ENCODE measurements around the gene MECR. TPM values are rescaled to one million over a fixed set of nuclear protein-coding genes. Genes with fewer than 3 reads are reported as not detected.
"Not testable (repeated sequence)": the region's sequence is repeated elsewhere in the genome, so short reads cannot be mapped to it uniquely, and the experiment has no call there.

The MECR gene
- polyA plus RNA-seq, 1 of the 3 experiments (the other 2 are of a cell fraction) = 38.3 TPM

DNA sequence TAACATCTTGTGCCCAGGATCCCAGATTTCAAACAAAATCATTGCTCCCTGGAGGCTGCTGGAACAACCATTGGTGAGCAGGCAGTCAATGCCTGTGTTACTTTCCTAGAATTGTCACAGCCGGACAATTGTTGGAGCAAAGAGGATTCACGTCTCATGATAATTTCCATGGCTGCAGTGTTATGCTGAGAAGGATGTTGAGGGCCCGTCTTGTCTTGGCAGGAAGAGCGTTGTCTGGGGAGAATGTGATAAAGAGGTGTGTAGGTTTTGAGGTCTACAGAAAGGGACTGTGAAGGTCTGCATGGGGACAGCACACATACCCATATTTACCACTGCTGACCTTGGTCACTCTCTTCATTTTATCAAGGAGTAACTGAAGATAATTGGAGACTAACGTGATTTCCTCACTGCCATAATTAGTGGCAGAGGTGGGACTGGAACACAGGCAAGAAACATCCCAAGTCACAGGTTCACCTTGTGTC, 6.3 kb downstream of the MECR start:
- H3K9me2 ChIP-seq = no peaks in the 10 kb centered on the region
- H3K4me1 ChIP-seq (ENCODE audit: control insufficient read depth in 1 of 2, insufficient read depth in 2 of 2, low read depth in 1 of 2, low read length in 1 of 2) = peaks cover 0 to under 1% of the 10 kb centered on the region in 2 experiments; a peak in 2 of 4 replicates
- H4K20me1 ChIP-seq (ENCODE audit: insufficient read depth) = no peaks in the 10 kb centered on the region
- no peak for TF ChIP-seq GABPA (IDR thresholded peaks at IDR 0.05; ENCODE audit: low read depth)
- no peak for TF ChIP-seq RAD21 (IDR thresholded peaks at IDR 0.05; ENCODE audit: low read length)
- TF ChIP-seq ZBTB33 (IDR thresholded peaks at IDR 0.05; ENCODE audit: borderline replicate concordance, low read depth) = no peak
- peaks cover 20% of the 10 kb centered on the region; the same call in 1 of the 2 replicates for H3K79me2 ChIP-seq (ENCODE audit: insufficient read depth)
- H3K27ac ChIP-seq (ENCODE audit: low read depth in 2 of 2, low read length in 1 of 2) = no peak overlapping the region
- no peaks in the 10 kb centered on the region for H3K27me3 ChIP-seq (ENCODE audit: insufficient read depth)
- no peaks in the 10 kb centered on the region for H3F3A ChIP-seq (replicated peaks; ENCODE audit: insufficient read depth)
- peaks cover 3 to 4% of the 10 kb centered on the region in 2 experiments for H3K36me3 ChIP-seq (replicated peaks in 1 of 2; ENCODE audit: control insufficient read depth in 1 of 2, insufficient read depth in 2 of 2, low read length in 1 of 2)
- no peak overlapping the region for H3K9ac ChIP-seq
- POLR2A ChIA-PET = no interaction called here
- no peak overlapping the region for H3K4me2 ChIP-seq
- DNase-seq = no peak
- no peaks in the 10 kb centered on the region for H3K9me3 ChIP-seq
- 85% methylated on average over 5 of the region's 5 CpGs for WGBS (ENCODE audit: low lambda C conversion rate)
- H3K4me3 ChIP-seq (ENCODE audit: low read depth in 2 of 2, low read length in 1 of 2) = no peak overlapping the region
- CTCF ChIA-PET = interaction anchor here (1.2 kb wide), 1 partner anchor 347 kb away, joined by 5 read pairs; no protein-coding TSS in a partner anchor
- no peak overlapping the region for H2AFZ ChIP-seq (ENCODE audit: low read depth)

DNA sequence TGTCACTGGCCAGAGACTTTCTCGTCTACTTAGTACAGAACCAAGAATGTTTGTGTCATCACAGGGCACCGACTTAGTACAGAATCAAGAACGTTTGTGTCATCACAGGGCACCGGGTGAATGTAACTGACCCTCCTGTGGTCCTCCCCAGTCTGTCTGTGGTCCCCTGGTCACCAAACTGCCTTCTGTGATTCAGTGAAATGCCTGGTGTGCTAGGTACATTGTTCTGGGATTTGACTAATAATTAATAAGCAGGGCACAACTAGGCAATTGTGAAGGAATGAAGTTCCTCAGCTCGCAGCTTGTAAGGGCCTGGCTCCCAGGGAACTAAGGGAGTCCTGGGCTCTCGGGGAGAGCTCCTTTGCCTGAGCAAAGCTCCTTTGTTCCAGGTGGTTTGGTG, 7.2 kb downstream of the MECR start:
- Histone ChIP-seq H3K4me2 (no peak overlapping the region), H2AFZ (ENCODE audit: low read depth) (no peak overlapping the region), H3K36me3 (replicated peaks in 1 of 2; ENCODE audit: control insufficient read depth in 1 of 2, insufficient read depth in 2 of 2, low read length in 1 of 2) (peaks cover 3 to 9% of the 10 kb centered on the region in 2 experiments), H3F3A (replicated peaks; ENCODE audit: insufficient read depth) (no peaks in the 10 kb centered on the region), H3K27ac (ENCODE audit: low read depth in 2 of 2, low read length in 1 of 2) (no peak overlapping the region), H3K9me3 (no peaks in the 10 kb centered on the region), H3K9ac (no peak overlapping the region), H4K20me1 (ENCODE audit: insufficient read depth) (no peaks in the 10 kb centered on the region), H3K4me3 (ENCODE audit: low read depth in 2 of 2, low read length in 1 of 2) (no peak overlapping the region), H3K27me3 (ENCODE audit: insufficient read depth) (no peaks in the 10 kb centered on the region), H3K9me2 (no peaks in the 10 kb centered on the region), H3K4me1 (ENCODE audit: control insufficient read depth in 1 of 2, insufficient read depth in 2 of 2, low read depth in 1 of 2, low read length in 1 of 2) (no peaks in the 10 kb centered on the region; a peak in 1 of 4 replicates), H3K79me2 (ENCODE audit: insufficient read depth) (peaks cover 12% of the 10 kb centered on the region; the same call in 1 of the 2 replicates)
- ChIA-PET POLR2A (no interaction called here), CTCF (interaction anchor here (0.8 kb wide), 1 partner anchor 13 kb away, joined by 3 read pairs; no protein-coding TSS in a partner anchor)
- DNase-seq = no peak
- 90% methylated on average over 6 of the region's 6 CpGs for WGBS (ENCODE audit: low lambda C conversion rate)
- TF ChIP-seq YY1 (IDR thresholded peaks at IDR 0.05; ENCODE audit: low read depth) = no peak

DNA sequence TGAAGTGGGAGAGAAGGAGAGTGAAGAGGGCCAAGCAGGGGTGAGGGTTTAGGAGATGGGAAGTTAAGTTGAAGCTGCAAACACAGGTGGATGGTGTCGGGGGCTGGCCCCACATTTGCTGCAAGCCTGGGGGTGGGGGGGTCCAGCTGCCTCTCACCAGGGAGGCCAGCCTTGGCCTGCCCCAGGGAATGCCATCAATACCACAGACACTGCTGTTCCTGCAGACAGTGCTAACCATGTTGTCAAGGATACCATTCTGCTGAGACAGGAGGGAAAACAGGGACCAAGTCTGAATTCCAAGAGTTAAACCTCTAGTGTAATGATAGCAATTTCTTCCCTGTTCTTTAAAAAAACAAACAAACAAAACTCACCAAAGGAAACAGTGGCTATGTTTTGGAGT, 8.0 kb downstream of the MECR start:
- ChIA-PET CTCF (no interaction called here), POLR2A (no interaction called here)
- H3K4me1 ChIP-seq (ENCODE audit: control insufficient read depth in 1 of 2, insufficient read depth in 2 of 2, low read depth in 1 of 2, low read length in 1 of 2) = no peaks in the 10 kb centered on the region; a peak in 1 of 4 replicates
- no peak for TF ChIP-seq CHD2 (IDR thresholded peaks at IDR 0.05; ENCODE audit: low read length, partially characterized antibody)
- H3K27me3 ChIP-seq (ENCODE audit: insufficient read depth) = no peaks in the 10 kb centered on the region
- H3K9me2 ChIP-seq = no peaks in the 10 kb centered on the region
- WGBS (ENCODE audit: low lambda C conversion rate) = 100% methylated on average over 1 of the region's 1 CpG
- H3K9ac ChIP-seq = no peak overlapping the region
- peaks cover 3 to 9% of the 10 kb centered on the region in 2 experiments for H3K36me3 ChIP-seq (replicated peaks in 1 of 2; ENCODE audit: control insufficient read depth in 1 of 2, insufficient read depth in 2 of 2, low read length in 1 of 2)
- H3F3A ChIP-seq (replicated peaks; ENCODE audit: insufficient read depth) = no peaks in the 10 kb centered on the region
- DNase-seq = no peak
- peaks cover 8% of the 10 kb centered on the region; the same call in 1 of the 2 replicates for H3K79me2 ChIP-seq (ENCODE audit: insufficient read depth)
- no peak overlapping the region for H3K4me3 ChIP-seq (ENCODE audit: low read depth in 2 of 2, low read length in 1 of 2)
- no peaks in the 10 kb centered on the region for H3K9me3 ChIP-seq
- H3K4me2 ChIP-seq = no peak overlapping the region
- no peak overlapping the region for H3K27ac ChIP-seq (ENCODE audit: low read depth in 2 of 2, low read length in 1 of 2)
- no peaks in the 10 kb centered on the region for H4K20me1 ChIP-seq (ENCODE audit: insufficient read depth)
- H2AFZ ChIP-seq (ENCODE audit: low read depth) = no peak overlapping the region

- H3F3A ChIP-seq (replicated peaks; ENCODE audit: insufficient read depth); H3K4me3 ChIP-seq (ENCODE audit: low read depth in 2 of 2, low read length in 1 of 2); H3K9me2 ChIP-seq; H3K4me2 ChIP-seq; H3K27ac ChIP-seq (ENCODE audit: low read depth in 2 of 2, low read length in 1 of 2); H3K36me3 ChIP-seq (replicated peaks in 1 of 2; ENCODE audit: control insufficient read depth in 1 of 2, insufficient read depth in 2 of 2, low read length in 1 of 2); H4K20me1 ChIP-seq (ENCODE audit: insufficient read depth); POLR2A ChIA-PET; H3K9me3 ChIP-seq; H3K9ac ChIP-seq; H3K27me3 ChIP-seq (ENCODE audit: insufficient read depth); H3K79me2 ChIP-seq (ENCODE audit: insufficient read depth); H2AFZ ChIP-seq (ENCODE audit: low read depth); H3K4me1 ChIP-seq (ENCODE audit: control insufficient read depth in 1 of 2, insufficient read depth in 2 of 2, low read depth in 1 of 2, low read length in 1 of 2); DNase-seq: not testable (repeated sequence)
- WGBS (ENCODE audit: low lambda C conversion rate) = 92% methylated on average over 6 of the region's 6 CpGs
- CTCF ChIA-PET = interaction anchor here (0.7 kb wide), 1 partner anchor 11 kb away, joined by 3 read pairs; no protein-coding TSS in a partner anchor
These were observed 8.5 kb downstream of the MECR start for GRCh38 chr1:29222260-29222659.
